ENCODE results near the gene ATOH7.

ATOH7 gene

GRCh38 chr10:68188835-68189234, 43.1 kb downstream of the ATOH7 start:
- Histone ChIP-seq H3K9ac (ENCODE audit: low read length) (no peak overlapping the region), H3F3A (ENCODE audit: insufficient read depth, low read length) (no peaks in the 10 kb centered on the region), H3K79me2 (ENCODE audit: insufficient read depth, low read length) (no peaks in the 10 kb centered on the region), H3K9me3 (ENCODE audit: low read length) (no peaks in the 10 kb centered on the region), H2AFZ (ENCODE audit: low read length) (no peak overlapping the region), H3K27me3 (ENCODE audit: insufficient read depth, low read length) (no peaks in the 10 kb centered on the region), H3K36me3 (ENCODE audit: insufficient read depth, low read length) (no peaks in the 10 kb centered on the region), H3K9me2 (ENCODE audit: low read depth, low read length) (no peaks in the 10 kb centered on the region), H3K4me3 (ENCODE audit: low read depth, low read length, poor library complexity, severe bottlenecking) (no peak overlapping the region), H4K20me1 (ENCODE audit: insufficient read depth, low read length) (no peaks in the 10 kb centered on the region), H3K4me1 (ENCODE audit: insufficient read depth, low read length, severe bottlenecking) (no peaks in the 10 kb centered on the region), H3K4me2 (ENCODE audit: low read length) (no peak overlapping the region), H3K27ac (ENCODE audit: low read depth, low read length, poor library complexity, severe bottlenecking) (no peak overlapping the region)
- TF ChIP-seq, protein P1, sequence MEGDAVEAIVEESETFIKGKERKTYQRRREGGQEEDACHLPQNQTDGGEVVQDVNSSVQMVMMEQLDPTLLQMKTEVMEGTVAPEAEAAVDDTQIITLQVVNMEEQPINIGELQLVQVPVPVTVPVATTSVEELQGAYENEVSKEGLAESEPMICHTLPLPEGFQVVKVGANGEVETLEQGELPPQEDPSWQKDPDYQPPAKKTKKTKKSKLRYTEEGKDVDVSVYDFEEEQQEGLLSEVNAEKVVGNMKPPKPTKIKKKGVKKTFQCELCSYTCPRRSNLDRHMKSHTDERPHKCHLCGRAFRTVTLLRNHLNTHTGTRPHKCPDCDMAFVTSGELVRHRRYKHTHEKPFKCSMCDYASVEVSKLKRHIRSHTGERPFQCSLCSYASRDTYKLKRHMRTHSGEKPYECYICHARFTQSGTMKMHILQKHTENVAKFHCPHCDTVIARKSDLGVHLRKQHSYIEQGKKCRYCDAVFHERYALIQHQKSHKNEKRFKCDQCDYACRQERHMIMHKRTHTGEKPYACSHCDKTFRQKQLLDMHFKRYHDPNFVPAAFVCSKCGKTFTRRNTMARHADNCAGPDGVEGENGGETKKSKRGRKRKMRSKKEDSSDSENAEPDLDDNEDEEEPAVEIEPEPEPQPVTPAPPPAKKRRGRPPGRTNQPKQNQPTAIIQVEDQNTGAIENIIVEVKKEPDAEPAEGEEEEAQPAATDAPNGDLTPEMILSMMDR (IDR thresholded peaks at IDR 0.05; ENCODE audit: low read length) = no peak
- TF ChIP-seq EZH2 (IDR thresholded peaks at IDR 0.05; ENCODE audit: borderline replicate concordance, low read length) = no peak

DNA sequence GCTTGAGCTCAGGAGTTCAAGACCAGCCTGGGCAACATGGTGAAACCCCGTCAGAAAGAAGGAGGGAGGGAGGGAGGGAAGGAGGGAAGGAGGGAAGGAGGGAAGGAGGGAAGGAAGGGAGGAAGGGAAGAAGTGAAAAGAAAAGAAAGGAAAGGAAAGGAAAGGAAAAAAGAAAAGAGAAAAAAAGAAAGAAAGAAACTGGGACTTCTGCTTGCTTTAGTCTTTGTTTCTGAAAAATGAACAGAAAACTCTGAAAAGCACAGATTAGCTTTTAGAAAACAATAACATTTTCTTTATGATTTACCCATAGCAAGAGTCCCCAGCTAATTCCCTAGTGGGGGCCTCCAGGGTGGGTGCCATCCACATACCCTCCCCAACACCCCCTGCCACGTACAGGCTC, 46.8 kb downstream of the ATOH7 start:
- Histone ChIP-seq H3K27me3 (ENCODE audit: insufficient read depth, low read length) (no peaks in the 10 kb centered on the region), H2AFZ (ENCODE audit: low read length) (no peak overlapping the region), H4K20me1 (ENCODE audit: insufficient read depth, low read length) (no peaks in the 10 kb centered on the region)

DNA sequence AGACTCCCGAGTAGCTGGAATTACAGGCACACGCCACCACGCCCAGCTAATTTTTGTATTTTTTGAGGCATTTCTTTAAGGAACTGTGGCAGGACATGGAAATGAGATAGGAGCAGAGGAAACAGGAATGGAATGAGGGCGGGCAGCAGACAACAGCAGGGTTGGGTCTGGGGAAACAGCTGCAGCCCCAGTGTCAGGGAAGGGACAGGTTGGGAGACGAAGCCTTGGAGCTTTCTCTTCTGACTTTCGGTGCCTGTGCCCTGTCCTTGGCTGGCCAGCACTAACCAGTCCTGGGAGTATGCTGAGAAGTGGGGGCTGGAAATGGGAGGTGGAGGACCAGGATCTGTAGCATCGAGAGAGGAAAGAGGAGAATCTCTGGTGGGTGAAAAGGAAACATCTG, 47.4 kb downstream of the ATOH7 start:
- H3K27ac ChIP-seq (ENCODE audit: low read depth, low read length, poor library complexity, severe bottlenecking) = no peak overlapping the region
- TF ChIP-seq, protein P1 (IDR thresholded peaks at IDR 0.05; ENCODE audit: low read length) = no peak
- no peak for TF ChIP-seq EZH2 (IDR thresholded peaks at IDR 0.05; ENCODE audit: borderline replicate concordance, low read length)
- no peaks in the 10 kb centered on the region for H3F3A ChIP-seq (ENCODE audit: insufficient read depth, low read length)
- no peaks in the 10 kb centered on the region for H3K9me2 ChIP-seq (ENCODE audit: low read depth, low read length)
- H3K4me2 ChIP-seq (ENCODE audit: low read length) = no peak overlapping the region
- no peaks in the 10 kb centered on the region for H3K79me2 ChIP-seq (ENCODE audit: insufficient read depth, low read length)
- no peaks in the 10 kb centered on the region for H3K9me3 ChIP-seq (ENCODE audit: low read length)
- H3K9ac ChIP-seq (ENCODE audit: low read length) = no peak overlapping the region
- no peaks in the 10 kb centered on the region for H4K20me1 ChIP-seq (ENCODE audit: insufficient read depth, low read length)
- H3K4me3 ChIP-seq (ENCODE audit: low read depth, low read length, poor library complexity, severe bottlenecking) = no peak overlapping the region
- no peak overlapping the region for H2AFZ ChIP-seq (ENCODE audit: low read length)
- H3K4me1 ChIP-seq (ENCODE audit: insufficient read depth, low read length, severe bottlenecking) = no peaks in the 10 kb centered on the region
- no peaks in the 10 kb centered on the region for H3K36me3 ChIP-seq (ENCODE audit: insufficient read depth, low read length)
- no peaks in the 10 kb centered on the region for H3K27me3 ChIP-seq (ENCODE audit: insufficient read depth, low read length)

More for the DNA sequence above, 46.8 kb downstream of the ATOH7 start:
- no peaks in the 10 kb centered on the region for H3K79me2 ChIP-seq (ENCODE audit: insufficient read depth, low read length)
- H3K9me3 ChIP-seq (ENCODE audit: low read length) = no peaks in the 10 kb centered on the region
- no peak overlapping the region for H3K4me3 ChIP-seq (ENCODE audit: low read depth, low read length, poor library complexity, severe bottlenecking)
- H3F3A ChIP-seq (ENCODE audit: insufficient read depth, low read length) = no peaks in the 10 kb centered on the region
- no peak overlapping the region for H3K9ac ChIP-seq (ENCODE audit: low read length)
- no peak for TF ChIP-seq EZH2 (IDR thresholded peaks at IDR 0.05; ENCODE audit: borderline replicate concordance, low read length)
- TF ChIP-seq, protein P1 (IDR thresholded peaks at IDR 0.05; ENCODE audit: low read length) = no peak
- H3K4me1 ChIP-seq (ENCODE audit: insufficient read depth, low read length, severe bottlenecking) = no peaks in the 10 kb centered on the region
- no peaks in the 10 kb centered on the region for H3K9me2 ChIP-seq (ENCODE audit: low read depth, low read length)
- H3K36me3 ChIP-seq (ENCODE audit: insufficient read depth, low read length) = no peaks in the 10 kb centered on the region
- H3K4me2 ChIP-seq (ENCODE audit: low read length) = no peak overlapping the region
- H3K27ac ChIP-seq (ENCODE audit: low read depth, low read length, poor library complexity, severe bottlenecking) = no peak overlapping the region

Measured in OCI-LY1 (cell line).